B cell (primary cell): ENCODE data around the gene EGF.

Source experiments
- EZH2 ChIP-seq: IDR thresholded peaks from 2 replicates; pipeline ENCODE4 v1.6.1; 2012; ENCODE audit warnings: borderline replicate concordance, low read depth, mild to moderate bottlenecking, moderate library complexity, low read length; ENCODE audit not compliant: insufficient read depth, poor library complexity, severe bottlenecking
- TF ChIP-seq, protein P1 (sequence below): fragments of 200-600 bp; IDR thresholded peaks from one replicate; pipeline ENCODE4 v1.8.0; 2022; ENCODE audit warnings: antibody characterized with exemption, mild to moderate bottlenecking

DNA sequence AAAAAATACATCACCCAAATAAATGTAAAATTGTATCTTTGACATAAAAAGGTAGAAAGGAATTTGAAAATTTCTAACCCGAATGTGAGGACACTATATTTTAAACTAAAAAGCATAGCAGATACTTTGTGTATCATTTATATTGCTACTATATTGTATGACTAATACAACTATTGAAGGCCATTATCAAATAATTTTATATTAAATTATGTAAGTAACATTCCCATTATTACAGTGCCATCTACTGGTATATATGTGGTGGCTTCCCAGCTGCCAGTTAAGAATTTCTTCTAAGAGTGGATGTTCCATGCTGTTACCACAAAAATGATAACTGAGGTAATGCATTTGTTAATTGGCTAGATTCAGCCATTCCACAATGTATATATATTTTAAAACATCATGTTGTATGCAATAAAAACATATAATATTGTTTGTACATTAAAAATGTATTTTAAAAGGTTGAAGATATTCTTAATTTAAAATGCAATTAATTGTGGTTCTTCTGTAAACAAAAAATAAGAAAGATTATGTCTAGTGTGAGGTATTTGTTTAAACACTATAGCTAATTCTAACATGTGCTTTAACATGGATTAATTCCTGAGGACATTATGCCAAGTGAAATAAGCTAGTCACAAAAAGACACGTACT, 65.3 kb downstream of the EGF start:
- TF ChIP-seq, protein P1, sequence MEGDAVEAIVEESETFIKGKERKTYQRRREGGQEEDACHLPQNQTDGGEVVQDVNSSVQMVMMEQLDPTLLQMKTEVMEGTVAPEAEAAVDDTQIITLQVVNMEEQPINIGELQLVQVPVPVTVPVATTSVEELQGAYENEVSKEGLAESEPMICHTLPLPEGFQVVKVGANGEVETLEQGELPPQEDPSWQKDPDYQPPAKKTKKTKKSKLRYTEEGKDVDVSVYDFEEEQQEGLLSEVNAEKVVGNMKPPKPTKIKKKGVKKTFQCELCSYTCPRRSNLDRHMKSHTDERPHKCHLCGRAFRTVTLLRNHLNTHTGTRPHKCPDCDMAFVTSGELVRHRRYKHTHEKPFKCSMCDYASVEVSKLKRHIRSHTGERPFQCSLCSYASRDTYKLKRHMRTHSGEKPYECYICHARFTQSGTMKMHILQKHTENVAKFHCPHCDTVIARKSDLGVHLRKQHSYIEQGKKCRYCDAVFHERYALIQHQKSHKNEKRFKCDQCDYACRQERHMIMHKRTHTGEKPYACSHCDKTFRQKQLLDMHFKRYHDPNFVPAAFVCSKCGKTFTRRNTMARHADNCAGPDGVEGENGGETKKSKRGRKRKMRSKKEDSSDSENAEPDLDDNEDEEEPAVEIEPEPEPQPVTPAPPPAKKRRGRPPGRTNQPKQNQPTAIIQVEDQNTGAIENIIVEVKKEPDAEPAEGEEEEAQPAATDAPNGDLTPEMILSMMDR = peak; percentile 69
- no peak for TF ChIP-seq EZH2
